GM12892 (cell line): ENCODE data around the gene ADAM15.

Experiments used
- DNase-seq: peaks from one replicate; pipeline ENCODE4 v3.0.0; 2011; ENCODE audit not compliant: insufficient read length
- FAIRE-seq: peaks from 2 replicates; lab custom pipeline; 2011; peaks lifted over from hg19 to GRCh38; lab: Jason Lieb, UNC
- POLR2A ChIP-seq: IDR thresholded peaks from 2 replicates; pipeline ENCODE4 v1.6.1; 2011; ENCODE audit warnings: low read depth, low read length, control low read depth
- POLR2AphosphoS5 ChIP-seq: IDR thresholded peaks from 2 replicates; pipeline ENCODE4 v1.6.1; 2011; ENCODE audit warnings: low read depth, low read length, control low read depth
- TAF1 ChIP-seq: IDR thresholded peaks from 2 replicates; pipeline ENCODE4 v1.6.1; 2011; ENCODE audit warnings: low read depth, mild to moderate bottlenecking, control low read depth, low read length, borderline replicate concordance

The ADAM15 gene

DNA sequence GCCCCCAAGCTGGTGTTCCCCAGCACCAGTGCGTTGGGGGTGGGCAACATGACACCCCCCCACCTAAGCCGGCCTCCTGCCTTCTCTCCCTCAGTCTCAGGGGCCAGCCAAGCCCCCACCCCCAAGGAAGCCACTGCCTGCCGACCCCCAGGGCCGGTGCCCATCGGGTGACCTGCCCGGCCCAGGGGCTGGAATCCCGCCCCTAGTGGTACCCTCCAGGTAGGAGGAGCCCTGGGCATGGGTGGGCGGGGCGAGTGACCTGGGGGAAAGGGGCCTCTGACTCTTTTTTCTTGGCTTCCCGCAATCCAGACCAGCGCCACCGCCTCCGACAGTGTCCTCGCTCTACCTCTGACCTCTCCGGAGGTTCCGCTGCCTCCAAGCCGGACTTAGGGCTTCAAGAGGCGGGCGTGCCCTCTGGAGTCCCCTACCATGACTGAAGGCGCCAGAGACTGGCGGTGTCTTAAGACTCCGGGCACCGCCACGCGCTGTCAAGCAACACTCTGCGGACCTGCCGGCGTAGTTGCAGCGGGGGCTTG is 11.1 kb downstream of the ADAM15 start:
- FAIRE-seq, result no peak
- no peak for TF ChIP-seq POLR2AphosphoS5
- TF ChIP-seq TAF1, result no peak
- TF ChIP-seq POLR2A, result no peak

GRCh38 chr1:155062702-155063411 is 11.7 kb downstream of the ADAM15 start:
- peak; percentile 92 for FAIRE-seq
- TF ChIP-seq POLR2A (no peak), TAF1 (no peak), POLR2AphosphoS5 (no peak)
- peak; percentile 75 for DNase-seq

More for the DNA sequence above, 11.1 kb downstream of the ADAM15 start:
- no peak for DNase-seq

- peak; percentile 98 for FAIRE-seq
- TF ChIP-seq POLR2AphosphoS5 (peak; percentile 42; the same call in 1 of the 2 replicates), POLR2A (peak; percentile 69; the same call in 1 of the 2 replicates), TAF1 (no peak)
- peak; percentile 89 for DNase-seq
Measured at GRCh38 chr1:155063550-155064110, 12.5 kb downstream of the ADAM15 start, which contains the start of gene EFNA4. Gene EFNA4 (plus strand): TSS chr1:155063740. CDS start chr1:155063824, 84 bp downstream.

- DNase-seq (no peak), FAIRE-seq (no peak)
- no peak for TF ChIP-seq POLR2A
- no peak for TF ChIP-seq TAF1
- TF ChIP-seq POLR2AphosphoS5, result no peak
Measured at GRCh38 chr1:155064111-155064831, 13.2 kb downstream of the ADAM15 start.

DNA sequence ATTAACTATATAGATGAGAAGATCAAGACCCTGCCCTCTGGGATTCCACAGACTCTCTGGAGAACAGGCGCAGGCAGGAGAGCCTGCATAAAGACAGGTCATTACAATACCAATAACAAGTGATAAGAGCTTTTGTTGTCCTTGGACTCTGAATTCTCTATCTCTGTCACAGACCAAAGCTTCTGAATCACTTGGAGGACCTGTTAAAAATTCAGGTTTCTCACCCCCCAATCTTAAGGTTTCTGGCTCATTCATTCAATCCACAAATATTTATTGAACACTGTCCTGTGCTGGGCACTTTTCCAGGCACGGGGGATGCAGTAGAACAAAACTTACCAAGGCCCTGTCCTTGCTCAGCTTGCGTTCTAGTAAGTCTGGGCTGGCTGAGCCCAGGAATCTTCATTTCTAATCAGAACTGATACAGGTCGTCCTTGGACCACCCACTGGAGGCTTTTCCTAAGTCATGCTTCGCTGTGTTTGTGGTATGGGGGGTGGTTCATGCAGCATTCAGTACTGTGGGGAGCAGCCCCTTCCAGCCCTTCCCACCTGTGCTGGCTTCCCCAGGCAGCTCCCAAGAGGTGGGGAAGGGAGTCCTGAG is 13.8 kb downstream of the ADAM15 start:
- FAIRE-seq, result no peak
- TF ChIP-seq TAF1, result no peak
- TF ChIP-seq POLR2AphosphoS5, result no peak
- TF ChIP-seq POLR2A, result no peak
- no peak for DNase-seq

GRCh38 chr1:155066777-155067176 is 15.7 kb downstream of the ADAM15 start:
- TF ChIP-seq POLR2AphosphoS5 (no peak), POLR2A (no peak), TAF1 (no peak)
- DNase-seq (no peak), FAIRE-seq (no peak)

GRCh38 chr1:155068599-155068998 is 17.5 kb downstream of the ADAM15 start:
- DNase-seq (no peak), FAIRE-seq (no peak)
- TF ChIP-seq TAF1, result no peak
- no peak for TF ChIP-seq POLR2A
- TF ChIP-seq POLR2AphosphoS5, result no peak

DNA sequence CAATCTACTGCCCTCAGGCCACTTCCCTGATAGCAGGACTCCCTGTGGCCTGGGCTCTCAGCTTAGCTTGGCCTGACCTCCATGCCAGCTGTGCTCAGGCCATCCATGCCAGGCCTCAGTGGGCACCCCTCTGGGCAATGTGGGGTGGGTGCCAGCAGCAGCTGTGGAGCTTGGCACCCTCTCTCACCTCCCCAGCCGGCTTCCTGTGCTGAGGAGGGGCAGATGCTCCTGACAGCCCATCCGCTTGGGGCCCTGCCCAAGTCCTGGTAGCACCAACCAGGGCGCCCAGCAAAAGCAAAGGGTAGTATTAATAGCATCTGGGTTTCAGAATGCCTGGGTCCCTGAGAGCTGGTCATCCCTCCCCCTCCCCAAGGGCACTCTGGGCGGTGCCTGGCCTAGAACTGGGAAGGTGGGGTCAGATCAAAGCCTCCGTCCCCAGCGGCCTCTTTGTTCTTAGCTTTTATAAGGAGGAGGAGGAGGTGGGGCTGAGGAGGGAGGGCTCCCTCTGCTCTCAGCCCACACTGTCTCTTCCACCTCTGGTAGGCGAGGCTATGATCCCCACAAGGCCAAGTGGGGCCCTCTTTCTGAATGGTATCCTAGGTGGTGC is 18.5 kb downstream of the ADAM15 start:
- TF ChIP-seq TAF1 (no peak), POLR2A (no peak), POLR2AphosphoS5 (no peak)
- DNase-seq (no peak), FAIRE-seq (no peak)

DNA sequence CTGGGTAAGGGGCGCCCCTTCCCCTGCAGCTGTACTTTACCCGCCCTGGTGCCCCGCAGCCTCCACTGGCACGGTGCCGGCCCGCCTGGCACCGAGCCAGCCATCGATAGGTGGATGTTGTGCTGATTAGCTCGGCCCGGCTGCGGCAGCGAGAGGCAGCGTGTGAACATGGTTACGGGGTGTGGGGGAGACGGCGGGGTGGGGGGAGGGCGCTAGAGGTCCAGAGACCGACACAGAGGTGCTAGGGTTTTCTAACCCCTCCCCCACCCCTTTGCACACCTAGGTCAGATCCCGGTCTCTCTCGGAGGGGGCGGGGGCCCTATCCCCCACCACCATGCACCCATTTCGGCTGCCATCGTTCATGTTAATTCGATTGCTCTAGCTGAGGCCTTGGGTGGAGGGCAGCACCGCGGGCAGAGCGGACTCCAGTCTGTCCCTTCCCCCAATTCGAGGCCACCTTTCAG is 19.1 kb downstream of the ADAM15 start:
- TF ChIP-seq POLR2AphosphoS5 (no peak), TAF1 (no peak), POLR2A (no peak)
- DNase-seq (no peak), FAIRE-seq (no peak)
